COLO668 (cell line): ENCODE measurements around the gene CPOX.

ENCODE experiments used
- DNase-seq: peaks from one replicate; lab custom pipeline; 2025; ENCODE audit not compliant: unreplicated experiment; lab: John Stamatoyannopoulos, UW

Gene CPOX

DNA sequence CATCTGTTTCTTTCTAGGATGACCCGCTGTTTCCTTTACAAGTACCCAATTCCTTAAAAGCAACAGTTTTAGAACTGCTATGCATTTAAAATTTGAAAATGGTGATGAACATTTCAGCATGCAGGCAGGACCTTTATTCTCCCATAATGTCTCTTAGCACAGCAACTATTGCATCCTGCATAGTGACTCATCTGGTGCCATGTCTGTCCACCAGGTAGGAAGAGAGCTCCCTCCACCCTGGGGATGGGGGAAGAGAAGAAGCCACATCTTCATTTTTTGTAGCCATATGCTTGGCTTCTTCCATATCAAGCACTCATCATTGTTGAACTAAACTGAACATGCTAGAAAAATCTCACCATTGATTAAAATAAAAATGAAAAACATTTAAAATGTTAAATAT lies 51.7 kb downstream of the CPOX start:
- no peak for DNase-seq

DNA sequence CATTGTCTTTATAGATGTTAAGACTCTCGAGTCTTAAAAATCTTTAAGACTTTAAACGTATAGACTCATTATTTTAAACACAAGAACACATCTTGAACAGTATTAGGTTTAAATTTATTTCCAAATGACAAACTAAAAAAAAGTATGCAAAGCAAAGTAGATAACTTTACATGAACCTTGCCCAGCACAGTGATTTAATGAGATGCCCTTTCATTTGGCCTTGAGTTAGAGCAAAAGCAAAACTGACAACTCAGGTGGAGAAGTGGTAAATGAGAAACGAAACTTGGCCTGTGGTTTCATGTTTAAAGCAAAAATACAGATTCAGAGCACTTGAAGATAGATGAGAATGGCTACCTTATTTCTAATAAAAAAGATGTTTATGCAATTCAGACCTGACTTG lies 53.1 kb downstream of the CPOX start:
- DNase-seq: no peak

DNA sequence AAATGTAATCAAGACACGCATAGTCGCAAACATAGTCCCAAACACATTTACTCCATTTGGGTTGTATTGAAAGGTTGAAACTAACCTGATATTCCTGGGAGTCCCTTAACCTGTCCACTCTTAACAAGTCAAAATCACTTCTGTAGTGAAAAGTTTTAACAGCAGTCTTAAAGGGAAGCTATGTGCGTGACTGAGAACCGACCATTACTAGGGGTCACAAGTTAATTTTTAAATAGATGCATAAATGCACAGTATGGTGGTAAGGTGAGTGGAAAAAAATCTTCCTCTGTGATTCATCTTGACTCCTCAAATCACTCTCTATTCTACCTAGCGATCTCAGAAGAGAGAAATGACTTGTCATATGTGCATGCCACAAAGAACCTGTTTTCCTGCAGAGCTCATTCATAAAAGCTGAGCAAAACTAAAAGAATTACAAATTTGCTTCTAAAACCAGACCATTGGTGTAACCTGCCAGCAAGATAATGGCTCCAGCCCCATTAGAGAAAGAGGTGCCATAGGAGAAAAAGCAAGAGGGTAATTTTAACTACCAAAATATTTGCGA lies 56.9 kb downstream of the CPOX start:
- DNase-seq: no peak

DNA sequence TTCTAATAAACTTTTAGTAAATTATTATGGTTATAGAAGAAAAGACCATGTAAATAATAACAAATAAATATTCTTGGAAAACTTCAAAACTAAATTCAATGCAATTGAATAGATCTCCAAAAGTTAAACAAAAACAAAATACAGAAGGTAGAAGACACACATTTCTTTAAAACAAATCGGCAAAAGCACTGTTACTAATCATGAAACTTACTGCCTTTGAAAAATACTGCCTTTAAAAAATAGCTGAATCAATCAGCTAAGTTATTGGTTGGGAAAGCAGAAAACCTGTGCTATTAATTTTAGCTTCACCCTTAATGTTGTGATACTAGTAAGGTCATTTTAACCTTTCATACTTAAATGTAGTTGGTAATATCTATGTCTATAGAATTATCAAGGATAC lies 58.7 kb downstream of the CPOX start:
- DNase-seq: no peak

DNA sequence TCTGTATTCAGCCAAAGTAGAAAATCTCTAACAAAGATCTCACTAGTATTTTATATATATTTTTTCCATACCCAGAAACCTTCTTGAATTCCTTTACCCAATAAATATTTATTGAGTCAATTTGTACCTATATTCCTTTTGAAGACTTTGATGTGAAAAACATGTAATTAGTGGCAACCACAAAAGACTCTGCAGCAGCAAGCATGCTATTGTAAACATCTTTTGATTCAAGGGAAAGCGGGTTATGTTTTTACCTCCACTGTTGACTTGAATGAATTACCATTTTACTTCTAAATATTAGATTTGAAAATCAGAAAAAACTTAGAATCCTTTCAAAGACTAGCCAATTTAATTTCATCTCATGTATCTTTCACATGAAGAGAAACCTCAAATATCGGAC lies 59.2 kb downstream of the CPOX start:
- DNase-seq: no peak

DNA sequence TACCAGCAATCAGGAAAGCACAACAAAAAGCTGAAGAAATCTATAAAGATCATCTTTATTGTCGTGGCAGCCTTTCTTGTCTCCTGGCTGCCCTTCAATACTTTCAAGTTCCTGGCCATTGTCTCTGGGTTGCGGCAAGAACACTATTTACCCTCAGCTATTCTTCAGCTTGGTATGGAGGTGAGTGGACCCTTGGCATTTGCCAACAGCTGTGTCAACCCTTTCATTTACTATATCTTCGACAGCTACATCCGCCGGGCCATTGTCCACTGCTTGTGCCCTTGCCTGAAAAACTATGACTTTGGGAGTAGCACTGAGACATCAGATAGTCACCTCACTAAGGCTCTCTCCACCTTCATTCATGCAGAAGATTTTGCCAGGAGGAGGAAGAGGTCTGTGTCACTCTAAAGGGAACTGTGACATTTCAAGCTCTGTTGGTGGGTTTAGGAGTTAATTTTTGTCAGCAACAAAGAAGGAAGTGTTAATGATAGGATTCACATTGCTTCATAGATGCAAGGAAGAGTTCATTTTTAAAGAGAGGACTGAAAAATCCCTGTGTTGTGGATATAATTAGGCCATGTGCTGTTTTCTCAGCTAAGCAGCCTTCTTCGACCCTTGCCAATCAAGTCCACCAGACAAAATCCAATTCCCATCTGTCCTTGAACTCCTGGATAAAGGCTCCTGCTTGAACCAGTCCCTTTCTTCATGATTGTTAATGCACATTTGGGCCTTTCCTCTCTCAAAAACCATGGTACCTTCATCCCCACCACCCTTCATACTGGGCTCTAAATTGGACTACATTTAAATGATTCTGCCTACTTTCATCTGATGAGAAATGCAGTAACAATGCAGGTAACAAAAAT lies 60.5 kb downstream of the CPOX start:
- no peak for DNase-seq

DNA sequence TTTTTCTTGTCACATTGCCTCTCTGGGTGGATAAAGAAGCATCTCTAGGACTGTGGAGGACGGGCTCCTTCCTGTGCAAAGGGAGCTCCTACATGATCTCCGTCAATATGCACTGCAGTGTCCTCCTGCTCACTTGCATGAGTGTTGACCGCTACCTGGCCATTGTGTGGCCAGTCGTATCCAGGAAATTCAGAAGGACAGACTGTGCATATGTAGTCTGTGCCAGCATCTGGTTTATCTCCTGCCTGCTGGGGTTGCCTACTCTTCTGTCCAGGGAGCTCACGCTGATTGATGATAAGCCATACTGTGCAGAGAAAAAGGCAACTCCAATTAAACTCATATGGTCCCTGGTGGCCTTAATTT lies 61.2 kb downstream of the CPOX start:
- DNase-seq: no peak

DNA sequence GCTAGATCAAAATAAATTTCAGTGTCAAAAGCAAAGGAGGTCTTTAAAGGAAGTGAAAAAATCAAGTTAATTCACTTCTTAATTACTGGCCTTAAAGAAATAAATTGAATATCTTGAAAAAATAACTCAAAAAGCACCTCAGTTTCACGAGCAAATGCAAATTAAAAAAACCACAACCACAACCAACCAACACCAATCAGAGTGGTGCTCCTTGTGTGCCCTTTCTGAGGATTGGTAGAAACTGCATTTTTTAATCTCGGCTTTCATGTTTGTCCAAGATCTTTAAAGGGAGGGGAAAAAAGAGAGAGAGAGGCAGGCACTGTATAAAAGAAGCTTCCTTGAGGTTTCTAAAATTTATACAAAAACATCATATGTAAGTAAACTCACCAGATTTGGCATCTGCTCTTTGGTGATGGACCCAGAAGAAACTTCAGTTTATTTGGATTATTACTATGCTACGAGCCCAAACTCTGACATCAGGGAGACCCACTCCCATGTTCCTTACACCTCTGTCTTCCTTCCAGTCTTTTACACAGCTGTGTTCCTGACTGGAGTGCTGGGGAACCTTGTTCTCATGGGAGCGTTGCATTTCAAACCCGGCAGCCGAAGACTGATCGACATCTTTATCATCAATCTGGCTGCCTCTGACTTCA lies 61.7 kb downstream of the CPOX start, which contains the start of gene GPR15:
TSS of gene GPR15 (plus strand) at position 357 of the 653 bp plus-strand sequence. CDS start at position 413, 56 bp downstream.
- no peak for DNase-seq

DNA sequence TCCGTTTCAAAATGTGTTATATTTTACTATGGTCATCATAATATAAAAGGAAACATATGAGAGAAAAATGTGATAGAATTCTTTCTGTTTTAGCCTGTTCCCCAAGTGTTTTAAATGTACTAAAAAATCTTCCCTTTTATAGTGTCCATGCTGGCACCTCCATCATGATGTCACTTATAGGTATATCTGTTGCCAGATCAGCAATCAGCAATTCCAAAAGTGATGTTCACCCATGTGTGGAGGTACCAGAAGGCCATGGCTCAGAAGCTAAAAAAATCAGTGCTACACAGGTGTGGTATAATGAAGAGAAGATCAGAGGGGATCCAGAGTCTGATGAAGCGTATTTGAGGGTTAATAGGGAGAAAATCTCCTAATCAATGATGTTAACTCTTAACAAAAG lies 62.7 kb downstream of the CPOX start:
- no peak for DNase-seq

DNA sequence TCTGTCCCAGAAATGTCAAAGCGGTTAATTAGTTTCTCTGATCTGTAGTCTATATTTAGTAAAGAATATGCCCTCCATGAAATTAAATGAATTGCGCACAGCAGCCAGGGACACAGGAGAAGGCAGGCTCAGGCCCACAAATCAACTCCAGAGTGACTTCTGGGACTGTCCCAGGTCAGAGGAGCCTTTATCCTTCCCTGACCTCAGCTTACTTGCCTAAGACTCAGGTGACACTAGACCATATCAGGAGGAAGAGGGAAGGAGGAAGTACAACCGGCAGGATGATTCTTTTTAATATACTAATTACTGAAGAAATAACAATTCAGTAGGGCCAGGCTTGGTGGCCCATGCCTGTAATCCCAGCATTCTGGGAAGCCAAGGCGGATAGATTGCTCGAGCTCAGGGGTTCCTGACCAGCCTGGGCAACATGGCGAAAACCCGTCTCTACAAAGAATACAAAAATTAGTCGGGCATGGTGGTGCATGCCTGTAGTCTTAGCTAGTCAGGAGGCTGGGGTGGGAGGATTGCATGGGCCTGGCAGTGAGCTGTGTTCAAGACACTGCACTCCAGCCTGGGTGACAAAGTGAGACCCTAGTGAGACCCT lies 63.5 kb downstream of the CPOX start:
- DNase-seq: no peak
